Ishikawa (cell line): ENCODE data around the gene S100A7A.

Source experiments
- CEBPB ChIP-seq: IDR thresholded peaks from 2 replicates; pipeline ENCODE4 v1.6.1; 2012
- CREB1 ChIP-seq: IDR thresholded peaks from 2 replicates; pipeline ENCODE4 v1.6.1; 2012; ENCODE audit warnings: low read depth
- EGR1 ChIP-seq: IDR thresholded peaks from 2 replicates; pipeline ENCODE4 v1.6.1; 2012
- EP300 ChIP-seq: IDR thresholded peaks from 2 replicates; pipeline ENCODE4 v1.6.1; 2012; ENCODE audit warnings: borderline replicate concordance
- FOXM1 ChIP-seq: IDR thresholded peaks from 2 replicates; pipeline ENCODE4 v1.6.1; 2012; ENCODE audit warnings: low read depth, borderline replicate concordance
- NFIC ChIP-seq: IDR thresholded peaks from 2 replicates; pipeline ENCODE4 v1.6.1; 2012
- RAD21 ChIP-seq: IDR thresholded peaks from 2 replicates; pipeline ENCODE4 v1.6.1; 2012; ENCODE audit warnings: low read depth
- TAF1 ChIP-seq: IDR thresholded peaks from 2 replicates; pipeline ENCODE4 v1.6.1; 2012; ENCODE audit warnings: low read depth, mild to moderate bottlenecking
- TCF12 ChIP-seq: IDR thresholded peaks from 2 replicates; pipeline ENCODE4 v1.6.1; 2012; ENCODE audit warnings: low read depth
- TEAD4 ChIP-seq: IDR thresholded peaks from 2 replicates; pipeline ENCODE4 v1.6.1; 2012
- YY1 ChIP-seq: IDR thresholded peaks from 2 replicates; pipeline ENCODE4 v1.6.1; 2012; ENCODE audit warnings: low read depth
- ZBTB7A ChIP-seq: IDR thresholded peaks from 2 replicates; pipeline ENCODE4 v1.6.1; 2012; ENCODE audit warnings: low read depth
- TF ChIP-seq, protein P1 (sequence below): IDR thresholded peaks from 2 replicates; pipeline ENCODE4 v1.6.1; 2012
- TF ChIP-seq, protein P2 (sequence below): IDR thresholded peaks from 2 replicates; pipeline ENCODE4 v1.6.1; 2012
- TF ChIP-seq, protein P3 (sequence below): IDR thresholded peaks from 2 replicates; pipeline ENCODE4 v1.6.1; 2012; ENCODE audit warnings: low read depth, mild to moderate bottlenecking

Gene S100A7A

DNA sequence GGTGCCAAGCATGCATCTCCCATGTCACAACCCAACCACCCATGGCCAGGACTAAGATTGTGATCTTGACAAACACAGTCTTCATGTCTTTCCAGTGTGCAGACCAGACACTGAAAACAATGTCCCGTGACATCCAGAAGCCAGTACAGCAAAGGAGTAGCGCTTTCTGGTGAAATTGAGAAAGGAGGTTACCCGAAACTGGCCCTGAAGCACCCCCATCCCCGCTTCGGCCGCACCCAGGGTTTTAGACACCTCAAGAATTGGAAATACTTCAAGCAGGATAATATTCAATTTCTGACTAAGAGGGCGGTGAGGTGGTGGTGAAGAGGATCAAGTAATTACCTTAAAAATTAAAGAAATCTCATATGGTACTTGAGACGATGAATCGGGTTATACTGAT is 14.9 kb upstream of the S100A7A start:
- TF ChIP-seq YY1 (no peak), TAF1 (no peak), NFIC (no peak), EP300 (no peak), ZBTB7A (no peak), CREB1 (no peak), TEAD4 (no peak), CEBPB (no peak), TCF12 (no peak), RAD21 (no peak), FOXM1 (no peak), EGR1 (no peak)
- TF ChIP-seq, protein P1, sequence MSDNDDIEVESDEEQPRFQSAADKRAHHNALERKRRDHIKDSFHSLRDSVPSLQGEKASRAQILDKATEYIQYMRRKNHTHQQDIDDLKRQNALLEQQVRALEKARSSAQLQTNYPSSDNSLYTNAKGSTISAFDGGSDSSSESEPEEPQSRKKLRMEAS: no peak
- TF ChIP-seq, protein P2, sequence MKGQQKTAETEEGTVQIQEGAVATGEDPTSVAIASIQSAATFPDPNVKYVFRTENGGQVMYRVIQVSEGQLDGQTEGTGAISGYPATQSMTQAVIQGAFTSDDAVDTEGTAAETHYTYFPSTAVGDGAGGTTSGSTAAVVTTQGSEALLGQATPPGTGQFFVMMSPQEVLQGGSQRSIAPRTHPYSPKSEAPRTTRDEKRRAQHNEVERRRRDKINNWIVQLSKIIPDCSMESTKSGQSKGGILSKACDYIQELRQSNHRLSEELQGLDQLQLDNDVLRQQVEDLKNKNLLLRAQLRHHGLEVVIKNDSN: no peak
- TF ChIP-seq, protein P3, sequence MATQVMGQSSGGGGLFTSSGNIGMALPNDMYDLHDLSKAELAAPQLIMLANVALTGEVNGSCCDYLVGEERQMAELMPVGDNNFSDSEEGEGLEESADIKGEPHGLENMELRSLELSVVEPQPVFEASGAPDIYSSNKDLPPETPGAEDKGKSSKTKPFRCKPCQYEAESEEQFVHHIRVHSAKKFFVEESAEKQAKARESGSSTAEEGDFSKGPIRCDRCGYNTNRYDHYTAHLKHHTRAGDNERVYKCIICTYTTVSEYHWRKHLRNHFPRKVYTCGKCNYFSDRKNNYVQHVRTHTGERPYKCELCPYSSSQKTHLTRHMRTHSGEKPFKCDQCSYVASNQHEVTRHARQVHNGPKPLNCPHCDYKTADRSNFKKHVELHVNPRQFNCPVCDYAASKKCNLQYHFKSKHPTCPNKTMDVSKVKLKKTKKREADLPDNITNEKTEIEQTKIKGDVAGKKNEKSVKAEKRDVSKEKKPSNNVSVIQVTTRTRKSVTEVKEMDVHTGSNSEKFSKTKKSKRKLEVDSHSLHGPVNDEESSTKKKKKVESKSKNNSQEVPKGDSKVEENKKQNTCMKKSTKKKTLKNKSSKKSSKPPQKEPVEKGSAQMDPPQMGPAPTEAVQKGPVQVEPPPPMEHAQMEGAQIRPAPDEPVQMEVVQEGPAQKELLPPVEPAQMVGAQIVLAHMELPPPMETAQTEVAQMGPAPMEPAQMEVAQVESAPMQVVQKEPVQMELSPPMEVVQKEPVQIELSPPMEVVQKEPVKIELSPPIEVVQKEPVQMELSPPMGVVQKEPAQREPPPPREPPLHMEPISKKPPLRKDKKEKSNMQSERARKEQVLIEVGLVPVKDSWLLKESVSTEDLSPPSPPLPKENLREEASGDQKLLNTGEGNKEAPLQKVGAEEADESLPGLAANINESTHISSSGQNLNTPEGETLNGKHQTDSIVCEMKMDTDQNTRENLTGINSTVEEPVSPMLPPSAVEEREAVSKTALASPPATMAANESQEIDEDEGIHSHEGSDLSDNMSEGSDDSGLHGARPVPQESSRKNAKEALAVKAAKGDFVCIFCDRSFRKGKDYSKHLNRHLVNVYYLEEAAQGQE: no peak

DNA sequence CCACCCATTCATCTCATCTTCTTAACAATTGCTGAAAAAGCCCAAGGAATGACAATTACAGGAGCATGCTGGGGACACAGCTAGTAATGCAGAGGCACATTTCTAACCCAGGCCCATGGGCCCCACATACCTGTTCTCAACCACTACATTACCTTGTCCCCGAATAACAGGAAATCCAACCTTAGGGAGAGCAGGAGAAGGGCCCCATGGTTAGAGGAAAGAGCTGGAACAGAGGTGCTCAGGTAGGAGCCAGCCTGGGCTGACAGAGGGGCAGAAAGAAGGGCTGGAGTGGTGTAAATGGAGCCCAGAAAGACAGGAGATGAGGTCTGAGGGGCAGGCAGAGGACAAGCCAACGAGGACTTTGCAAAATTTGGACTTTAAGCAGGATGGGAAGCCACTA is 14.1 kb upstream of the S100A7A start:
- no peak for TF ChIP-seq YY1
- TF ChIP-seq EP300: no peak
- TF ChIP-seq, protein P3: no peak
- TF ChIP-seq FOXM1: no peak
- no peak for TF ChIP-seq CEBPB
- no peak for TF ChIP-seq ZBTB7A
- no peak for TF ChIP-seq CREB1
- no peak for TF ChIP-seq TAF1
- TF ChIP-seq, protein P1: no peak
- TF ChIP-seq EGR1: no peak
- TF ChIP-seq, protein P2: no peak
- no peak for TF ChIP-seq NFIC
- TF ChIP-seq RAD21: no peak

DNA sequence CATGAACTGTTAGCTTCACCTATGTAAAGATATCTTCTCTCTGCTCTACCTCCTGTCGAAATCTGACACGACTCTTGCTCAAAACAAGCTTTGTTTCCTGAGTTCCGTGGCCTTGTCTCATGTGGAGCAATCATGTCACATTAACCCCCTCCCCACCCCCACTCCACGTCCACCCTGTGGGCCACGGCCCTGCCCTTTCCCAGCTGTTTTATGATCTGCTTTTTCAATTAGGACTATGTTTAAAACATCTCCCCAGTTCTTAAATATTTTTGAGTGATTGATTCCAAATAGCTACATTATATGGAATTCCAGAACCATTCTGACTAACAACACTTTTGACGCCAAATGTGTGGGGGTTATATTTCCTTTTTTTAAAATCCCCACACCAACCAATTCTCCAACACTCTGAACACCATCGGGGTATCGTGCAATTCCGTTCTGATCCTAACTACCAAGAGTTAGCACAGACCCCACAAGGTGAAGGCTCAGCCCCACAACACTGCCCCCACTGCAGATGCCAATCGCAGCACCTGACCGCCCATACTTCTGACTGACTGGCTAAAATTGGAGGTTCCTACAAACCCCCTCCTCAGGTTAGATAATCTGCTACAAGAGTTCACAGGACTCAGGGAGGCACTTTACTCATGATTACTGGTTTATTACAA is 12.8 kb upstream of the S100A7A start:
- TF ChIP-seq, protein P2: no peak

DNA sequence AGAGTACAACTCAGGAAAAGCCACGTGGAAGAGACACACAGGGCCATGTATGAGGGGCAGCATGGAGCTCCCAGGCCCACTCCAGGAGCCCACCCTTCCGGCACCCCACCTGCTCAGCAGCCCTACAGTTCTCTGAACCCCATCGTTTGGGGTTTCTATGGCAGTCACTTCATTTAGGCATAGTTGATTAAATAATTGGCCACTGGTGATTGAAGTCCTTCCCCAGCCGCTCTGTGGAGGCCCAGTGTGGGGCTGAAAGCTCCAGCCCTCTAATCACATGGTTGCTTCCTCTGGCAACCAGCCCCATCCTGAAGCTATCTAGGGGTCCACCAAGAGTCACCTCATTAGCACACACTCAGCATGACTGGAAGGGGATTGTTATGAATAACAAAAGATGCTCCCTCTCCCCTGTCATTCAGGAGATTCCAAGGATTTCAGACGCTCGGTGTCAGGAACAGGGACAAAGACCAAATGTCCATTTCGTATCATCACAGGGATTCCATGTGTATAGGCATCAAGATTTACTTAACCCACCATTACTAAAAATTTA is 12.2 kb upstream of the S100A7A start:
- TF ChIP-seq CEBPB (no peak), TEAD4 (no peak)
- TF ChIP-seq, protein P1: no peak
- TF ChIP-seq, protein P2: no peak

DNA sequence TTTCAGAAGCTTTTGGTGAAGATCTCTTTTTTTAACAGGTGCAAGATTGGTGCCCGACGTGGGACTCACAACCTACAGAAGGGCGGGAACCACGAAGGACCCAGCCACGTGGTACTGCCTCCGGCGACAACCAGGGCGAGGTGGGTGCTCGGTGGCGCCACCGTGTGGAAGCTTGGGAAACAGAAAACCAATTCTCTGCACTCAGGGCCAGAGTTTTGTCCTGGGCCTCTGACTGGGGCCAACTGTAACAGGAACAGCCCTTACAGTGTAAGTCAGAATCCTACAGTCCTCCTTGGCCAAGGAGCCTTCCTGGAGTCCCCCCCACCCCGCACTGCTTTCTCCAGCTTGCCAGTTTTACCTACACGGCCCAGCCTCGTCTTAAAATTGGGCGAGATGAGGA is 11.6 kb upstream of the S100A7A start:
- no peak for TF ChIP-seq EP300
- TF ChIP-seq, protein P1: peak; percentile 98
- TF ChIP-seq EGR1: no peak
- TF ChIP-seq, protein P2: peak; percentile 72
- no peak for TF ChIP-seq CREB1
- TF ChIP-seq NFIC: no peak
- TF ChIP-seq TEAD4: no peak
- TF ChIP-seq FOXM1: no peak
- no peak for TF ChIP-seq CEBPB
- TF ChIP-seq RAD21: no peak
- no peak for TF ChIP-seq ZBTB7A
- no peak for TF ChIP-seq TCF12
- no peak for TF ChIP-seq YY1
- TF ChIP-seq, protein P3: no peak
- TF ChIP-seq TAF1: no peak
